GM19025 (cell line): ENCODE results near the gene BSG.

ENCODE experiments used
- ATAC-seq: cut with Tn5 transposase; IDR thresholded peaks from one replicate; pipeline ENCODE4 v1.9.1; 2021; ENCODE audit warnings: mild to moderate bottlenecking, low read depth, moderate library complexity; ENCODE audit not compliant: unreplicated experiment

The BSG gene

GRCh38 chr19:539429-540030 lies 32.9 kb upstream of the BSG start:
- no peak for ATAC-seq

- no peak for ATAC-seq
Observed at GRCh38 chr19:540867-541637, 31.3 kb upstream of the BSG start.

- no peak for ATAC-seq
Observed at GRCh38 chr19:541699-542098, 30.7 kb upstream of the BSG start.

DNA sequence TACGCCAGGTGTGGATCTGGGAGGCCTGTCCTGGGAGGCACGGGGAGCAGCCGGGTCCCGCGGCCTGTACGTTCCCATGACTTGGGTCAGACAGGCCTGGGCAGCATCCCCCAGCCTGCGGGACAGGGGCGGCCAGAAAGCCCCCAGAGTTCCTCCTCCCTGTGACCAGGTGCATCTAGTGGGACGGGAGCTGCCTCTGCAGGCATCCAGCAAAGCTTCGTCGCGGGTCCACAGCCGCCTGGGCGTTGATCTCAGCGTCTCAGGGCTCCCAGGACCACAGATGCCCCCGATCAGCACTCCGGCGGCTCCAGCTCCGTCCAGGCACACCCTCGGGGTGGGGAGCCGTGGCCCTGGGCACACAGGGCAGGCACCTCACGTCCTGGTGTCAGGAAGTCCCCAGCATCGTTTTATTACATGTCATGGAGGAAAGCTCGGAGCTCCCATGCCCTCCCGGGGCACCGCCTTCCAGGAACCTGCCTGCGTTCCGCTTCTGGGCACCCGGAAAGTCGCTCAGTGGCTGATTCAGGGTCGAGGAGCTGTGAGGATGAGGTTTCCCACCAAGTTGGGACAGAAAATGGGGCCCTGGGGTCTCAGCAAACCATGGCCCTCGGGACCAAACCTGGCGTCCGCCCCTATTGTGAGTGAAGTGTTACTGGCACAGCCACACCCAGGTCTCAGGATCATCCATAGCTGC lies 30.1 kb upstream of the BSG start:
- ATAC-seq, result no peak

GRCh38 chr19:543910-544608 lies 28.3 kb upstream of the BSG start, which contains the start of gene GZMM:
TSS of gene GZMM (plus strand) at chr19:544053. CDS start at chr19:544072, 19 bp downstream.
- ATAC-seq, result no peak

DNA sequence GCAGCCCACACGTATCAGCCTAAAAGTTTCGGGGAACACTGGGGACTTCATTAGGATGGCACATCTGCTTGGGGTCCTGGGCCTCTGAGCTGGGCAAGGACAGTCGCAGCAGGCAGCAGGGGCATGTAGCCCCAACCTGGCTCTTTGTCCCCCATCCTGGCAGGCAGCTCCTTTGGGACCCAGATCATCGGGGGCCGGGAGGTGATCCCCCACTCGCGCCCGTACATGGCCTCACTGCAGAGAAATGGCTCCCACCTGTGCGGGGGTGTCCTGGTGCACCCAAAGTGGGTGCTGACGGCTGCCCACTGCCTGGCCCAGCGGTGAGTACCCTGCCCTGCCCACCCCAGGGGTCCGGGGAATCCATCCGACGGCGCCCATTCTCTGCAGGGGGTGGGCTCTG lies 25.3 kb upstream of the BSG start:
- ATAC-seq, result no peak

DNA sequence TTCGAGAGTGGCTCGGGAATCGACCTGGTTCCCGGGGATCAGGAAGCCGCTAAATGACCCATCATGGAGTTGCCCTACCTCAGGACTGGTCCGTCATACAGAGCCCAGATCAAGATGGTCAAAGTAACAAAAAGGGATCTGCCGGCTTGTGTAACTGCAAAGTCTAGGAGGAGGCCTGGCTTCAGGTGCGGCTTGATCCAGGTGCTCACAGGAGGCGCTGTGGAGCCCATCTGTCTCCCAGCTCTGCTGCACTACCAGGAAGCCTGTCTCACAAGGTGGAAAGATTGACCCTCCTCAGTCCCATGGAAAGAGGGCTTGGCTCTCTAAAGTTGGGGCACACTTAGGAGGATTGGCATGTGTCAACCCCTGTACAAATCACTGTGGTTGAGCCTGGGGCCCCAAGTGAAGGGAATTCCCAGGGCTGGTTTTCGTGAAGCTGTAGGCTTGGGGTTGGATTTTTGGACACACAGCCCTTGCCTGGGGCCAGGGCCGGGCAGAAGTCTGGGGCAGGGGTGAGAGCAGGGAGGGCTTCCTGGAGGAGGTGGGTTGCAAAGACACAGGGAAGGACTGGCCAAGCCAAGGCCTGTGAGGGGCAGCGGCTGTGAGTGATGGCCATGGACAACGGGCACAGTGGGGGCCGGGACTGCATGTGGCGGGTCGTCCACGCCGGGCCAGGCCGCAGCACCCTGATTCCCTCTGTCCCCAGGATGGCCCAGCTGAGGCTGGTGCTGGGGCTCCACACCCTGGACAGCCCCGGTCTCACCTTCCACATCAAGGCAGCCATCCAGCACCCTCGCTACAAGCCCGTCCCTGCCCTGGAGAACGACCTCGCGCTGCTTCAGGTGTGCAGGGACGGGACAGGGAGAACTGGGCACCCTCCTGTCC lies 24.3 kb upstream of the BSG start:
- ATAC-seq, result no peak

- ATAC-seq, result no peak
Observed at GRCh38 chr19:548886-549830, 23.2 kb upstream of the BSG start.

DNA sequence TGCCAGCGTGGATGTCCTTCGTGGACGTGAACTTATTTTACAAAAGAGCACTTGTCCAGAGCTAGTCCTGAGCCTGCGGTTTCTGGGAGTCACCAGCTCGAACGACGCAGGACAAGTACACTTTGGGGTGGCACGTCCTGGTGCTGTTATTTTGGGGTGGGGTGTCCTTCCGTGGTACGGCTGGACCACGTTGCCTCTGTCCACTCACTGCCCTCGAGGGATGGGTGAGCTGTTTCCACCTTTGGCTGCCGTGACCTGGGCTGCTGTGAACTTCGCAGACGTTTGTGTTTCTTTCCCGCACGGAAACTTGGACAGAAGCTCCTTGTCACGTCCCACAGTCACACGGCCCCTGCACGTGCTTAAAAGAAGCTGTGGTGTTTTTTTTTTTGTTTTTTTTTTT lies 17.6 kb upstream of the BSG start:
- no peak for ATAC-seq

DNA sequence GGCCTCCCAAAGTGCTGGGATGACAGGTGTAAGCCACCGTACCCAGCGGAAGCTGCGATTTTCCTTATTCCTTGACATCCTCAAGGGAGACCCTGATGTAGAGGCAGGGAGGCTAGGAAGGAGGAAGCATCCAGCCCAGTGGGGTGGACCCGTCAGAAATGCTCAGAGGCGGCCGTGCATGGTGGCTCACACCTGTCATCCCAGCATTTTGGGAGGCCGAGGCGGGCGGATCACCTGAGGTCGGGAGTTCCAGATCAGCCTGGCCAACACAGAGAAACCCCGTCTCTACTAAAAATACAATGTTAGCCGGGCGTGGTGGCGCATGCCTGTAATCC lies 17.0 kb upstream of the BSG start:
- ATAC-seq, result no peak

- no peak for ATAC-seq
Observed at GRCh38 chr19:556611-557382, 15.6 kb upstream of the BSG start.

- ATAC-seq, result no peak
Observed at GRCh38 chr19:558770-559439, 13.5 kb upstream of the BSG start.

- no peak for ATAC-seq
Observed at GRCh38 chr19:560121-560520, 12.3 kb upstream of the BSG start.

DNA sequence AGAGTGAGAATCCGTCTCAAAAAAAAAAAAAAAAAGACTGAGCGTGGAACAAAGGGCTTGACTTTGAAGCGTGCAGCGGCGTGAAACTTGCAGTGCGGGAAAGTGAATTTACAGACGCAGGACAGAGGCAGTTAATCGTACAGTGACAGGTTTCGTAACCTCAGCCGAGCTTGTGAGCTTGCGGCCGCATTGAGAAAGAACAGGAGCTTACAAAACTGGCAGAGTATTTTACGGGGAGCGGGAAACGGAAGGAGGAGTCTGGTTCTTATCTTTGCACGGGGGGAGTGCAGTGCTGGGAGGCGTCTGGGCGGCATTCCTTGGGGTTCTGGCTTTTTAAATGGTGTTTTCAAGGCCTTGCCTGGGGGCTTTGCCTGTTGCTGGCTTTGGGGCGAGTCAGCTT lies 6.0 kb upstream of the BSG start:
- no peak for ATAC-seq

DNA sequence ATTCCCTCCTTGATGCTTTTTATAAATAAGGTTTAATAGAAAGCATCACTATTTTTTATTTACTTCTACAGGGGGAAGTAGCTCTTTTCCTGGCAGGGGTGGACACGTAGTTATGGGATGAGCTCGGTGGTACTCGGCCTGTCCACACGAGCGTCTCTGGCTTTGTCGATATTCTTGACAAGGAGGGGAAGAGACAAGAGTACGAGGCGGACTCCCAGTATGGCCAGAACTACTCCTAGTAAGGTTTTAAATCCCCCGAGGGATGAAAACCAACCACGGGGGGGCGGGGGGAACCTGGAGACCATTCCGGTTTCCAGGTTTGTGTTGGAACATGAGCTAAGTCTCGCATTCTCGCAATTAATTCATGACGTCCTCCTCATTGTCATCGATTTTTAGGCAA lies 5.6 kb upstream of the BSG start:
- no peak for ATAC-seq

GRCh38 chr19:567296-567900 lies 5.0 kb upstream of the BSG start:
- ATAC-seq, result no peak

- no peak for ATAC-seq
Observed at GRCh38 chr19:570251-570686, 2.1 kb upstream of the BSG start.
